ENCODE data around the gene MUC2. TPM values are rescaled to one million over a fixed set of nuclear protein-coding genes. Genes with fewer than 3 reads are reported as not detected.

MUC2 gene
- total RNA-seq, 1 donor from 2014 or later: not detected

GRCh38 chr11:1101318-1102089, 26.8 kb downstream of the MUC2 start:
- Histone ChIP-seq H3K9ac (no peak overlapping the region), H3K4me3 (no peak overlapping the region), H3K9me3 (ENCODE audit: low read depth) (no peaks in the 10 kb centered on the region), H3K36me3 (no peaks in the 10 kb centered on the region), H3K4me1 (no peaks in the 10 kb centered on the region), H2AFZ (replicated peaks) (no peak overlapping the region), H3K79me2 (ENCODE audit: low read depth) (no peaks in the 10 kb centered on the region), H3F3A (ENCODE audit: low read depth) (no peaks in the 10 kb centered on the region), H3K4me2 (no peak overlapping the region), H4K20me1 (ENCODE audit: low read depth) (no peaks in the 10 kb centered on the region), H3K27ac (no peak overlapping the region), H3K27me3 (no peaks in the 10 kb centered on the region)
- Mint-ChIP-seq H3K27ac (no peak overlapping the region), H3K36me3 (no peaks in the 10 kb centered on the region), H3K9me3 (peaks cover 10% of the 10 kb centered on the region), H3K27me3 (ENCODE audit: insufficient read depth, low read depth) (peaks cover 4% of the 10 kb centered on the region), H3K4me3 (no peak overlapping the region), H3K4me1 (no peaks in the 10 kb centered on the region)
- no peak for DNase-seq (ENCODE audit: low spot score)
- no peak for TF ChIP-seq EZH2 (IDR thresholded peaks at IDR 0.05)
- no peak for TF ChIP-seq EZH2phosphoT487 (IDR thresholded peaks at IDR 0.05)
- TF ChIP-seq CTCF (IDR thresholded peaks at IDR 0.05): no peak

- no peak overlapping the region for H2AFZ ChIP-seq (replicated peaks)
- no peaks in the 10 kb centered on the region for H3F3A ChIP-seq (ENCODE audit: low read depth)
- H3K4me1 ChIP-seq: no peaks in the 10 kb centered on the region
- Mint-ChIP-seq H3K36me3 (no peaks in the 10 kb centered on the region), H3K27me3 (ENCODE audit: insufficient read depth, low read depth) (peaks cover 4% of the 10 kb centered on the region), H3K4me1 (no peaks in the 10 kb centered on the region), H3K9me3 (peaks cover 10% of the 10 kb centered on the region), H3K27ac (no peak overlapping the region), H3K4me3 (no peak overlapping the region)
- no peak overlapping the region for H3K27ac ChIP-seq
- H3K36me3 ChIP-seq: no peaks in the 10 kb centered on the region
- H3K9ac ChIP-seq: no peak overlapping the region
- H3K27me3 ChIP-seq: no peaks in the 10 kb centered on the region
- no peak overlapping the region for H3K4me2 ChIP-seq
- no peaks in the 10 kb centered on the region for H3K79me2 ChIP-seq (ENCODE audit: low read depth)
- TF ChIP-seq EZH2phosphoT487 (IDR thresholded peaks at IDR 0.05) (no peak), CTCF (IDR thresholded peaks at IDR 0.05) (no peak), EZH2 (IDR thresholded peaks at IDR 0.05) (no peak)
- no peaks in the 10 kb centered on the region for H3K9me3 ChIP-seq (ENCODE audit: low read depth)
- no peak overlapping the region for H3K4me3 ChIP-seq
- DNase-seq (ENCODE audit: low spot score): no peak
- H4K20me1 ChIP-seq (ENCODE audit: low read depth): no peaks in the 10 kb centered on the region
These were observed 27.7 kb downstream of the MUC2 start for GRCh38 chr11:1102221-1102971.

GRCh38 chr11:1102996-1103395, 28.3 kb downstream of the MUC2 start:
- no peak overlapping the region for H3K27ac Mint-ChIP-seq
- Histone ChIP-seq H3K4me2 (no peak overlapping the region), H3K9me3 (ENCODE audit: low read depth) (no peaks in the 10 kb centered on the region), H2AFZ (replicated peaks) (no peak overlapping the region), H3K27me3 (no peaks in the 10 kb centered on the region), H3K4me3 (no peak overlapping the region), H3K9ac (no peak overlapping the region), H3K4me1 (no peaks in the 10 kb centered on the region), H3K36me3 (no peaks in the 10 kb centered on the region), H3F3A (ENCODE audit: low read depth) (no peaks in the 10 kb centered on the region), H4K20me1 (ENCODE audit: low read depth) (no peaks in the 10 kb centered on the region), H3K27ac (no peak overlapping the region), H3K79me2 (ENCODE audit: low read depth) (no peaks in the 10 kb centered on the region)
- peaks cover 10% of the 10 kb centered on the region for H3K9me3 Mint-ChIP-seq
- TF ChIP-seq CTCF (IDR thresholded peaks at IDR 0.05) (no peak), EZH2 (IDR thresholded peaks at IDR 0.05) (no peak), EZH2phosphoT487 (IDR thresholded peaks at IDR 0.05) (no peak)
- no peaks in the 10 kb centered on the region for H3K36me3 Mint-ChIP-seq
- DNase-seq (ENCODE audit: low spot score): no peak
- H3K27me3 Mint-ChIP-seq (ENCODE audit: insufficient read depth, low read depth): peaks cover 5% of the 10 kb centered on the region
- H3K4me1 Mint-ChIP-seq: no peaks in the 10 kb centered on the region
- no peak overlapping the region for H3K4me3 Mint-ChIP-seq
